Astrocyte (in vitro differentiated cells and primary cell): ENCODE measurements around the gene MPND.

Experiments used
- EZH2 ChIP-seq: IDR thresholded peaks from 2 replicates; pipeline ENCODE4 v1.6.1; 2012; ENCODE audit warnings: mild to moderate bottlenecking, low read length, inconsistent platforms; ENCODE audit not compliant: insufficient read depth
- TF ChIP-seq, protein P1 (sequence below): IDR thresholded peaks from 2 replicates; pipeline ENCODE4 v1.5.1; 2011; ENCODE audit warnings: low read depth, mild to moderate bottlenecking, inconsistent platforms, low read length, moderate library complexity; ENCODE audit not compliant: insufficient read depth

DNA sequence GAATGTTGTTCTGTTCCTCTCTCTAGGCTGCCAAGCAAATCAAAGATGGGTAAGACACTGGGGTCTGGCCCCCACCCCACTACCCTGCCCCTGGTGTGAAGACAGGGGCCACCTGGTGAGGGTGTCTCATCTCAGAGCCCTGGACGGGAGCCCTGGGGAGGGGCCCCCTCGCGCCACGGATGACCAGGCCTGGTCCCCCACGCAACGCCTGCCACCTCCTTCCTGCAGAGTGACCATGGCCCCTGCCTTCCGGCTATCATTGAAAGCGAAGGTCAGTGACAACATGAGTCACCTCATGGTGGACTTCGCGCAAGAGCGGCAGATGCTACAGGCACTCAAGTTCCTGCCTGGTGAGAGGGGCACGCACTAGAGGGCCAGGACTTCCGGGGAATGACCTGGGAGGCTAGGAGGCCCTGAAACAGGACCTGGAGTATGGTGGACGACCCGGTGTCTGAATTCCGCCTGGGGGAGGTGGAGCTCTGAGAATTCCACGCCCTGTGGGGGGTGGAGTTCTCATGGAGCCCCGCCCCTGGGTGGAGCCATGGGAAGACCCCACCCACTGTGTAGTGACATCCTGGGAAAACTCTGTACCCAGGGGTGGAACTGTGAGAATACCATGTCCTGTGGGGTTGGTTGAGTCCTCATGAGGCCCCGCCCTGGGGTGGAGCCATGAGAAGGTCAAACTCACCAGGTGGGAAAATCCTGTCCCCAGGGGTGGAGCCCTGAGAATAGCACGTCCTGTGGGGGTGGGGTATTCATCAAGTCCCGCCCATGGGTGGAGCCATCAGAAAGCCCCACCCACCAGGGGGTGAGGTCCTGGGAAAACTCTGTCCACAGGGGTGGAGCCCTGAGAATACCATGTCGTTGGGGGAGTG is 32.9 kb upstream of the MPND start:
- TF ChIP-seq, protein P1, sequence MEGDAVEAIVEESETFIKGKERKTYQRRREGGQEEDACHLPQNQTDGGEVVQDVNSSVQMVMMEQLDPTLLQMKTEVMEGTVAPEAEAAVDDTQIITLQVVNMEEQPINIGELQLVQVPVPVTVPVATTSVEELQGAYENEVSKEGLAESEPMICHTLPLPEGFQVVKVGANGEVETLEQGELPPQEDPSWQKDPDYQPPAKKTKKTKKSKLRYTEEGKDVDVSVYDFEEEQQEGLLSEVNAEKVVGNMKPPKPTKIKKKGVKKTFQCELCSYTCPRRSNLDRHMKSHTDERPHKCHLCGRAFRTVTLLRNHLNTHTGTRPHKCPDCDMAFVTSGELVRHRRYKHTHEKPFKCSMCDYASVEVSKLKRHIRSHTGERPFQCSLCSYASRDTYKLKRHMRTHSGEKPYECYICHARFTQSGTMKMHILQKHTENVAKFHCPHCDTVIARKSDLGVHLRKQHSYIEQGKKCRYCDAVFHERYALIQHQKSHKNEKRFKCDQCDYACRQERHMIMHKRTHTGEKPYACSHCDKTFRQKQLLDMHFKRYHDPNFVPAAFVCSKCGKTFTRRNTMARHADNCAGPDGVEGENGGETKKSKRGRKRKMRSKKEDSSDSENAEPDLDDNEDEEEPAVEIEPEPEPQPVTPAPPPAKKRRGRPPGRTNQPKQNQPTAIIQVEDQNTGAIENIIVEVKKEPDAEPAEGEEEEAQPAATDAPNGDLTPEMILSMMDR: no peak
- TF ChIP-seq EZH2: no peak
